Measurements from ENCODE around the gene MRPS22. TPM values are rescaled to one million over a fixed set of nuclear protein-coding genes. Genes with fewer than 3 reads are reported as not detected.

The MRPS22 gene
- total and polyA plus RNA-seq, 2 of the 8 experiments (the other 6 are each of a cell fraction or from before 2014, with no cell fraction given): 28.3 to 45.8 TPM

GRCh38 chr3:139394116-139394515, 50.3 kb downstream of the MRPS22 start:
- Histone ChIP-seq H2BK5ac (ENCODE audit: low read depth, low read length) (no peak overlapping the region), H3K9ac (replicated peaks in 1 of 4; ENCODE audit: extremely low read depth in 1 of 4, low read depth in 3 of 4, low read length in 3 of 4) (no peak overlapping the region), H3K4ac (replicated peaks; ENCODE audit: insufficient read length, low read depth, low read length) (no peak overlapping the region), H3K36me3 (ENCODE audit: control insufficient read depth in 2 of 4, insufficient read depth in 4 of 4, low read length in 3 of 4) (no peaks in the 10 kb centered on the region), H3K79me1 (ENCODE audit: low read depth, low read length) (no peaks in the 10 kb centered on the region), H2BK20ac (ENCODE audit: low read length) (no peak overlapping the region), H3K18ac (ENCODE audit: extremely low read depth, low read length) (no peak overlapping the region), H4K91ac (replicated peaks; ENCODE audit: insufficient read length, low read length) (no peak overlapping the region), H2AFZ (ENCODE audit: low read length) (no peak overlapping the region), H2BK120ac (replicated peaks; ENCODE audit: low read depth, low read length) (no peak overlapping the region), H3K27ac (ENCODE audit: low read depth, low read length) (no peak overlapping the region), H4K20me1 (replicated peaks in 1 of 2; ENCODE audit: control insufficient read depth in 1 of 2, insufficient read depth in 2 of 2, low read length in 2 of 2) (peaks cover 0 to under 1% of the 10 kb centered on the region in 2 experiments), H3K79me2 (ENCODE audit: control insufficient read depth in 1 of 2, insufficient read depth in 2 of 2, low read length in 2 of 2) (peaks cover 0 to 13% of the 10 kb centered on the region in 2 experiments; a peak in 2 of 4 replicates), H2AK5ac (ENCODE audit: low read depth, low read length) (no peak overlapping the region), H3K14ac (ENCODE audit: insufficient read length) (no peak overlapping the region), H4K8ac (ENCODE audit: extremely low read depth, insufficient read depth, low read length) (no peak overlapping the region), H3K4me3 (ENCODE audit: extremely low read depth in 1 of 4, insufficient read depth in 2 of 4, low read depth in 3 of 4, low read length in 4 of 4) (no peak overlapping the region), H3K23me2 (ENCODE audit: low read depth, low read length) (no peaks in the 10 kb centered on the region), H2BK12ac (ENCODE audit: low read depth, low read length) (no peak overlapping the region), H3K56ac (replicated peaks; ENCODE audit: insufficient read length, low read depth, low read length) (no peak overlapping the region), H3K27me3 (replicated peaks in 1 of 4; ENCODE audit: control insufficient read depth in 3 of 4, extremely low read depth in 1 of 4, insufficient read depth in 3 of 4, low read length in 3 of 4) (no peaks in the 10 kb centered on the region), H4K5ac (ENCODE audit: insufficient read length, low read depth, low read length) (no peak overlapping the region), H3K4me2 (ENCODE audit: insufficient read depth in 1 of 2, low read depth in 2 of 2, low read length in 2 of 2) (no peak overlapping the region), H3K4me1 (replicated peaks in 1 of 4; ENCODE audit: control insufficient read depth in 3 of 4, insufficient read depth in 4 of 4, low read length in 3 of 4) (no peaks in the 10 kb centered on the region), H3K9me3 (ENCODE audit: insufficient read depth in 2 of 2, low read depth in 1 of 2, low read length in 1 of 2) (no peaks in the 10 kb centered on the region), H3K23ac (ENCODE audit: insufficient read length) (no peak overlapping the region), H2BK15ac (ENCODE audit: low read length) (no peak overlapping the region)
- ChIA-PET CTCF (ENCODE audit: partially characterized antibody) (no interaction called here), POLR2A (ENCODE audit: partially characterized antibody) (no interaction called here)
- TF ChIP-seq BRCA1 (IDR thresholded peaks at IDR 0.05; ENCODE audit: low read depth, low read length) (no peak), TAF1 (IDR thresholded peaks at IDR 0.05; ENCODE audit: low read depth, low read length) (no peak), CEBPB (IDR thresholded peaks at IDR 0.05; ENCODE audit: low read depth, low read length) (no peak), SAP30 (IDR thresholded peaks at IDR 0.05; ENCODE audit: insufficient read depth, insufficient replicate concordance, low read length) (no peak), MAX (IDR thresholded peaks at IDR 0.05) (no peak), NRF1 (IDR thresholded peaks at IDR 0.05; ENCODE audit: low read depth, low read length) (no peak), CTCF (IDR thresholded peaks at IDR 0.05; ENCODE audit: control extremely low read depth in 1 of 3, insufficient read depth in 1 of 3, low read depth in 1 of 3, low read length in 3 of 3) (no peak), POU5F1 (IDR thresholded peaks at IDR 0.05; ENCODE audit: low read depth, low read length) (no peak), JUND (IDR thresholded peaks at IDR 0.05; ENCODE audit: low read length) (no peak)
- DNase-seq (ENCODE audit: low read depth in 1 of 2, low spot score in 2 of 2) (no peak), FAIRE-seq (no peak)

Data from H1 (cell line).